HepG2 (cell line): ENCODE data around the gene GALNT18. TPM values are rescaled to one million over a fixed set of nuclear protein-coding genes. Genes with fewer than 3 reads are reported as not detected.

ENCODE experiments used
- ATAC-seq: fragments of 200-7000 bp; cut with Tn5 transposase; 3 replicates; pipeline ENCODE4 v1.9.1; 2020; ENCODE audit warnings: mild to moderate bottlenecking, moderate library complexity
- BruUV-seq: library from RNA; stranded (reverse); fragments of 400-500 nt; replicated peaks from 2 replicates; lab custom pipeline; 2021; lab: Mats Ljungman, UMichigan
- CTCF ChIA-PET: fragments of 300-600 bp; formaldehyde crosslinking; extraction: SDS; loops from one replicate; lab custom pipeline; 2021; ENCODE audit warnings: low total read pairs, inconsistent platforms, low intra/inter-chr PET ratio; lab: Yijun Ruan, JAX
- POLR2A ChIA-PET: fragments of 350-600 bp; sonication (Branson Sonifier 250); formaldehyde crosslinking; loops from one replicate; lab custom pipeline; 2020; ENCODE audit warnings: antibody characterized with exemption, inconsistent platforms; lab: Yijun Ruan, JAX
- DNase-seq: peaks from one replicate; pipeline ENCODE4 v3.0.0-alpha.2; 2015; ENCODE audit warnings: low spot score
- FAIRE-seq: peaks from 3 replicates; lab custom pipeline; 2011; peaks lifted over from hg19 to GRCh38; lab: Jason Lieb, UNC
- H2AFZ ChIP-seq: one replicate; pipeline ENCODE4 v1.6.1; 2011; ENCODE audit warnings: low read length, inconsistent platforms
- H3K27ac ChIP-seq: fragments of 300-600 bp; 3 replicates; pipeline ENCODE4 v1.8.0; 2011; ENCODE audit warnings: mixed run types, mild to moderate bottlenecking, mixed read lengths, low read length, inconsistent platforms; ENCODE audit not compliant: insufficient read depth; ENCODE audit errors: extremely low read length
- H3K27me3 ChIP-seq, 2 experiments: fragments of 200-600 bp in 1 of 2; 2 replicates in 1 of 2; 3 replicates in 1 of 2; pipeline versions ENCODE4 v1.6.0 to v1.8.0; 2011; ENCODE audit warnings: low read length in 2 of 2, mild to moderate bottlenecking in 2 of 2, moderate library complexity in 2 of 2, inconsistent platforms in 1 of 2; ENCODE audit not compliant: insufficient read depth in 2 of 2, control insufficient read depth in 1 of 2
- H3K36me3 ChIP-seq, 2 experiments: fragments of 200-600 bp in 1 of 2; replicated peaks in 1 of 2; 2 replicates in 1 of 2; 3 replicates in 1 of 2; pipeline versions ENCODE4 v1.5.1 to v1.8.0; 2011; ENCODE audit warnings: low read length in 2 of 2, inconsistent platforms in 1 of 2; ENCODE audit not compliant: insufficient read depth in 2 of 2, control insufficient read depth in 1 of 2
- H3K4me1 ChIP-seq: 2 replicates; pipeline ENCODE4 v1.5.1; 2012; ENCODE audit warnings: low read length, inconsistent platforms; ENCODE audit not compliant: insufficient read depth
- H3K4me2 ChIP-seq: 2 replicates; pipeline ENCODE4 v1.6.0; 2011; ENCODE audit warnings: low read depth, low read length, inconsistent platforms
- H3K4me3 ChIP-seq, 3 experiments: fragments of 200-600 bp in 1 of 3; sonication (generic), shearing (Covaris generic) in 1 of 3; replicated peaks in 1 of 3; 2 replicates each; pipeline ENCODE4 v1.5.1; 2011 to 2016; ENCODE audit warnings: low read length in 3 of 3, inconsistent platforms in 2 of 3, low read depth in 2 of 3, mild to moderate bottlenecking in 2 of 3, control low read depth in 1 of 3, mixed read lengths in 1 of 3; ENCODE audit not compliant: insufficient read depth in 1 of 3
- H3K79me2 ChIP-seq: one replicate; pipeline ENCODE4 v1.6.1; 2011; ENCODE audit warnings: low read length, inconsistent platforms; ENCODE audit not compliant: insufficient read depth
- H3K9ac ChIP-seq: 2 replicates; pipeline ENCODE4 v1.6.0; 2011; ENCODE audit warnings: mild to moderate bottlenecking, low read depth, low read length, inconsistent platforms; ENCODE audit not compliant: insufficient read depth
- H3K9me3 ChIP-seq: 2 replicates; pipeline ENCODE4 v1.5.1; 2012; ENCODE audit warnings: mild to moderate bottlenecking, low read length
- H4K20me1 ChIP-seq: 2 replicates; pipeline ENCODE4 v1.6.0; 2011; ENCODE audit warnings: inconsistent platforms, mild to moderate bottlenecking, low read length, moderate library complexity; ENCODE audit not compliant: insufficient read depth
- ETV6 ChIP-seq: sonication (generic); formaldehyde crosslinking; conservative IDR thresholded peaks from 2 replicates; pipeline ENCODE4 v1.4.0; 2020; ENCODE audit warnings: missing genetic modification reagents
- HNRNPUL1 ChIP-seq: fragments of 200-400 bp; formaldehyde crosslinking; IDR thresholded peaks from 2 replicates; pipeline ENCODE4 v1.6.1; 2017; ENCODE audit warnings: low read depth, mild to moderate bottlenecking, low read length, moderate library complexity
- ZBTB1 ChIP-seq: sonication (generic); formaldehyde crosslinking; IDR thresholded peaks from 2 replicates; pipeline ENCODE4 v1.4.0; 2020; ENCODE audit warnings: missing genetic modification reagents, borderline replicate concordance
- ZFP62 ChIP-seq: sonication (generic); formaldehyde crosslinking; IDR thresholded peaks from 2 replicates; pipeline ENCODE4 v1.4.0; 2020; ENCODE audit warnings: missing genetic modification reagents
- ZKSCAN5 ChIP-seq: sonication (generic); formaldehyde crosslinking; IDR thresholded peaks from 2 replicates; pipeline ENCODE4 v1.5.1; 2020; ENCODE audit warnings: mild to moderate bottlenecking, missing genetic modification reagents
- ZNF180 ChIP-seq: sonication (generic); formaldehyde crosslinking; IDR thresholded peaks from 2 replicates; pipeline ENCODE4 v1.4.0; 2020; ENCODE audit warnings: low read depth, missing genetic modification reagents, borderline replicate concordance
- ZNF335 ChIP-seq: sonication (generic); formaldehyde crosslinking; IDR thresholded peaks from 2 replicates; pipeline ENCODE4 v1.4.0; 2020; ENCODE audit warnings: missing genetic modification reagents
- ZNF674 ChIP-seq: sonication (generic); formaldehyde crosslinking; IDR thresholded peaks from 2 replicates; pipeline ENCODE4 v1.5.0; 2020; ENCODE audit warnings: low read depth, mild to moderate bottlenecking, missing genetic modification reagents
- ZNF781 ChIP-seq: sonication (generic); formaldehyde crosslinking; IDR thresholded peaks from 2 replicates; pipeline ENCODE4 v1.5.1; 2020; ENCODE audit warnings: borderline replicate concordance, mild to moderate bottlenecking, missing genetic modification reagents; ENCODE audit errors: not compliant biosample characterization
- in situ Hi-C: cut with HindIII; loops from 2 replicates; pipeline ENCODE4 v1.10.0; 2017; ENCODE audit warnings: low pct_unique_long_range_greater_than_20kb; ENCODE audit not compliant: extremely low pct_ligation_motif_present
- intact Hi-C: fragments of 100-400 bp; cut with micrococcal nuclease; formaldehyde crosslinking; loops from one replicate; pipeline ENCODE4 v1.10.0; 2022; ENCODE audit not compliant: unreplicated experiment
- polyA plus RNA-seq, 8 experiments: library from polyadenylated mRNA; depleted of rRNA in 3 of 8; stranded (reverse) in 7 of 8; unstranded in 1 of 8; fragments of >200 nt; fragmentation: Illumina TruSeq in 4 of 8; extraction: Trizol in 4 of 8; gene quantifications; 2 replicates each; pipeline versions ENCODE4 v1.2.1 to v1.2.3, GENCODE V29; 2011 to 2016; ENCODE audit warnings: low read depth in 4 of 8, missing spikeins in 1 of 8, mixed read lengths in 1 of 8; ENCODE audit not compliant: insufficient read depth in 1 of 8
- total RNA-seq, 5 experiments: library from RNA; depleted of rRNA; stranded (reverse); fragments of >200 nt; fragmentation: Illumina TruSeq; extraction: Trizol; gene quantifications; 2 replicates each; pipeline ENCODE4 v1.2.3, GENCODE V29; 2016; ENCODE audit warnings: low read depth in 1 of 5

GALNT18 gene
- total and polyA plus RNA-seq, 2 of the 13 experiments (the other 11 are each of a cell fraction or from before 2014, with no cell fraction given): 0.11 TPM; not detected in 1

- no peak overlapping the region for H3K27ac ChIP-seq
- H3K9ac ChIP-seq: no peak overlapping the region
- in situ Hi-C loops: no loop called here
- ChIA-PET POLR2A (no interaction called here), CTCF (no interaction called here)
- no peaks in the 10 kb centered on the region for H3K36me3 ChIP-seq
- no peaks in the 10 kb centered on the region for H3K79me2 ChIP-seq
- H3K4me2 ChIP-seq: no peak overlapping the region
- peaks cover 2 to 9% of the 10 kb centered on the region in 2 experiments; a peak in 2 of 5 replicates for H3K27me3 ChIP-seq
- FAIRE-seq: no peak
- no peaks in the 10 kb centered on the region for H4K20me1 ChIP-seq
- ATAC-seq: no peak
- no peak for DNase-seq
- H3K4me3 ChIP-seq: no peak overlapping the region
- intact Hi-C loops: no loop called here
- no peak overlapping the region for H2AFZ ChIP-seq
- no peaks in the 10 kb centered on the region for H3K9me3 ChIP-seq
- H3K4me1 ChIP-seq: peaks cover 16% of the 10 kb centered on the region
- no TSS peak for BruUV-seq
- TF ChIP-seq ZKSCAN5 (no peak), ZNF781 (CRISPR knock-in tag) (no peak)
These were observed 116.6 kb downstream of the GALNT18 start for GRCh38 chr11:11505190-11505589.

DNA sequence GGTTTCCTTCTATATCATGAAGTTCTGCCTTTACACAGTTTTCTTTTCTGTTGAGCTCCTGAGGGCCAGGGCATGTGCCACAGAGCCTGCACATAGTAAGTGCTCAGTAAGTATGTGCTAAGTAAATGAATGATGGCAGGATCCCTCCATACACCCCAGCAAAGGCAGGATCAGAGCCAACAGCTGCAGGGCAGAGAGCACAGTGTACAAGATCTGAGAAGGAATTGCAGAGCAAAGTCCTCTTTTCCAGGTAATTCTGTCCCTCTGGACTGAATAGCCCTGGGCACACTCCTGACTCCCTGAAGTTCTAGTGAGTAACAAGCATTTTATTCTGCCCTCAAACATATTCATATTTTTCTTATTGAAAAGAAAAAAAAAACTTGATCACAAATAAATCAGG lies 117.7 kb downstream of the GALNT18 start:
- Histone ChIP-seq H3K79me2 (no peaks in the 10 kb centered on the region), H3K9ac (no peak overlapping the region), H3K4me1 (peaks cover 16% of the 10 kb centered on the region)
- CTCF ChIA-PET: no interaction called here
- TF ChIP-seq ZBTB1: no peak
- TF ChIP-seq HNRNPUL1: no peak
- no peak for TF ChIP-seq ZFP62 (CRISPR knock-in tag)
- TF ChIP-seq ZNF180 (CRISPR knock-in tag): no peak
- no peak for TF ChIP-seq ZNF335 (CRISPR knock-in tag)
- TF ChIP-seq ETV6 (CRISPR knock-in tag): no peak
- TF ChIP-seq ZNF674 (CRISPR knock-in tag): no peak
- TF ChIP-seq, all 625 proteins: peak for 0
- H2AFZ ChIP-seq: no peak overlapping the region
- POLR2A ChIA-PET: no interaction called here
- no peak for DNase-seq
- BruUV-seq: no TSS peak
- FAIRE-seq: no peak
- no peaks in the 10 kb centered on the region for H3K36me3 ChIP-seq
- no peak overlapping the region for H3K4me2 ChIP-seq
- H3K4me3 ChIP-seq: no peak overlapping the region
- peaks cover 2 to 9% of the 10 kb centered on the region in 2 experiments; a peak in 2 of 5 replicates for H3K27me3 ChIP-seq
- ATAC-seq: no peak
- H3K9me3 ChIP-seq: no peaks in the 10 kb centered on the region
- H3K27ac ChIP-seq: no peak overlapping the region
- intact Hi-C loops: no loop called here
- no peaks in the 10 kb centered on the region for H4K20me1 ChIP-seq
- in situ Hi-C loops: no loop called here
